GM12873 (cell line): ENCODE data around the gene SERPINB4.
"Not testable (repeated sequence)": the region's sequence is repeated elsewhere in the genome, so short reads cannot be mapped to it uniquely, and the experiment has no call there.

Experiments
- CTCF ChIP-seq: IDR thresholded peaks from 2 replicates; pipeline ENCODE4 v1.5.1; 2012; ENCODE audit warnings: low read depth, mild to moderate bottlenecking, moderate library complexity, low read length, control low read depth; ENCODE audit not compliant: insufficient read depth; ENCODE audit errors: missing control alignments

The SERPINB4 gene

GRCh38 chr18:63679820-63680606 is 36.0 kb upstream of the SERPINB4 start:
- no peak for TF ChIP-seq CTCF

GRCh38 chr18:63677500-63678225 is 33.6 kb upstream of the SERPINB4 start:
- no peak for TF ChIP-seq CTCF

GRCh38 chr18:63676526-63677323 is 32.7 kb upstream of the SERPINB4 start:
- peak; percentile 79 for TF ChIP-seq CTCF

- no peak for TF ChIP-seq CTCF
Measured at GRCh38 chr18:63664571-63664970, 20.5 kb upstream of the SERPINB4 start.

- not testable (repeated sequence) for TF ChIP-seq CTCF
Measured at GRCh38 chr18:63661750-63662149, 17.7 kb upstream of the SERPINB4 start, which contains the start of gene SERPINB3. Gene SERPINB3 (minus strand): TSS chr18:63661893. CDS start chr18:63661216, 677 bp downstream.

GRCh38 chr18:63648241-63648640 is 4.2 kb upstream of the SERPINB4 start:
- no peak for TF ChIP-seq CTCF

- TF ChIP-seq CTCF = no peak
Measured at GRCh38 chr18:63646936-63647335, 2.9 kb upstream of the SERPINB4 start.
